ENCODE data around the gene KIF26B.

- no peak for TF ChIP-seq CTCF (IDR thresholded peaks at IDR 0.05)
- TF ChIP-seq POLR2A (IDR thresholded peaks at IDR 0.05; ENCODE audit: low read length) = no peak
- no peak for TF ChIP-seq ESRRA (IDR thresholded peaks at IDR 0.05; ENCODE audit: borderline replicate concordance, low read length)
Observed at GRCh38 chr1:245621589-245621988, 466.8 kb downstream of the KIF26B start.

Data from A549 (cell line).